Fibroblast of lung (primary cell): Measurements from ENCODE around the gene ADH6. TPM values are rescaled to one million over a fixed set of nuclear protein-coding genes. Genes with fewer than 3 reads are reported as not detected.

Source experiments
- DNase-seq, 2 donors: peaks; one replicate each; pipeline versions ENCODE4 v3.0.0 to v3.0.0-alpha.2; 2010; ENCODE audit warnings: low read depth in 2 of 2
- H2AFZ ChIP-seq: 2 replicates; pipeline ENCODE4 v1.5.1; 2012; ENCODE audit warnings: low read length, control low read depth, inconsistent platforms
- H3K27ac ChIP-seq: 2 replicates; pipeline ENCODE4 v1.5.1; 2011; ENCODE audit warnings: low read length, control low read depth; ENCODE audit not compliant: insufficient read depth
- H3K27me3 ChIP-seq: 2 replicates; pipeline ENCODE4 v1.5.1; 2011; ENCODE audit warnings: mild to moderate bottlenecking, low read length; ENCODE audit not compliant: control insufficient read depth, insufficient read depth
- H3K36me3 ChIP-seq: 2 replicates; pipeline ENCODE4 v1.5.1; 2011; ENCODE audit warnings: low read length; ENCODE audit not compliant: control insufficient read depth, insufficient read depth
- H3K4me1 ChIP-seq: 2 replicates; pipeline ENCODE4 v1.5.1; 2011; ENCODE audit warnings: low read length; ENCODE audit not compliant: control insufficient read depth, insufficient read depth; ENCODE audit errors: extremely low read depth
- H3K4me2 ChIP-seq: 2 replicates; pipeline ENCODE4 v1.5.1; 2011; ENCODE audit warnings: low read length, control low read depth; ENCODE audit not compliant: insufficient read depth; ENCODE audit errors: extremely low read depth
- H3K4me3 ChIP-seq, 4 experiments: fragments of 200-600 bp in 1 of 4; sonication (generic) in 1 of 4; replicated peaks in 1 of 4; 2 replicates each; pipeline ENCODE4 v1.5.1; 2011 to 2016; ENCODE audit warnings: low read length in 4 of 4, low read depth in 3 of 4, mild to moderate bottlenecking in 3 of 4, control low read depth in 2 of 4, inconsistent platforms in 1 of 4, mixed read lengths in 1 of 4; ENCODE audit not compliant: insufficient read depth in 1 of 4; ENCODE audit errors: control extremely low read depth in 1 of 4
- H3K79me2 ChIP-seq: 2 replicates; pipeline ENCODE4 v1.5.1; 2012; ENCODE audit warnings: mild to moderate bottlenecking, low read length, inconsistent platforms; ENCODE audit not compliant: control insufficient read depth, insufficient read depth
- H3K9ac ChIP-seq: 2 replicates; pipeline ENCODE4 v1.5.1; 2011; ENCODE audit warnings: mild to moderate bottlenecking, low read length, control low read depth; ENCODE audit not compliant: insufficient read depth
- H3K9me3 ChIP-seq: 2 replicates; pipeline ENCODE4 v1.5.1; 2012; ENCODE audit warnings: low read depth, low read length; ENCODE audit not compliant: control insufficient read depth, insufficient read depth
- H4K20me1 ChIP-seq: 2 replicates; pipeline ENCODE4 v1.5.1; 2011; ENCODE audit warnings: low read length; ENCODE audit not compliant: control insufficient read depth, insufficient read depth; ENCODE audit errors: extremely low read depth
- EZH2 ChIP-seq: IDR thresholded peaks from 2 replicates; pipeline ENCODE4 v1.5.1; 2012; ENCODE audit warnings: low read length, control low read depth, mild to moderate bottlenecking; ENCODE audit errors: missing control alignments
- polyA plus RNA-seq, 2 donors: library from polyadenylated mRNA; depleted of rRNA in 1 of 2; stranded (reverse) in 1 of 2; unstranded in 1 of 2; fragments of >200 nt; gene quantifications; 2 replicates each; pipeline ENCODE4 v1.2.1, GENCODE V29; 2011 to 2012; ENCODE audit warnings: missing spikeins in 1 of 2
- total RNA-seq: library from RNA; depleted of rRNA; stranded (reverse); fragments of >200 nt; gene quantifications from 2 replicates; pipeline ENCODE4 v1.2.1, GENCODE V29; 2014
- TF ChIP-seq, protein P1 (sequence below), 2 donors: IDR thresholded peaks in 1 of 2; conservative IDR thresholded peaks in 1 of 2; 1 replicate in 1 of 2; 2 replicates in 1 of 2; pipeline ENCODE4 v1.5.1; 2011 to 2012; ENCODE audit warnings: low read length in 2 of 2, control low read depth in 1 of 2, inconsistent platforms in 1 of 2, low read depth in 1 of 2, mild to moderate bottlenecking in 1 of 2

Gene ADH6
- total and polyA plus RNA-seq, 2 donors (not counting 1 experiment from before 2014, with no cell fraction given): 0.17 to 0.68 TPM

DNA sequence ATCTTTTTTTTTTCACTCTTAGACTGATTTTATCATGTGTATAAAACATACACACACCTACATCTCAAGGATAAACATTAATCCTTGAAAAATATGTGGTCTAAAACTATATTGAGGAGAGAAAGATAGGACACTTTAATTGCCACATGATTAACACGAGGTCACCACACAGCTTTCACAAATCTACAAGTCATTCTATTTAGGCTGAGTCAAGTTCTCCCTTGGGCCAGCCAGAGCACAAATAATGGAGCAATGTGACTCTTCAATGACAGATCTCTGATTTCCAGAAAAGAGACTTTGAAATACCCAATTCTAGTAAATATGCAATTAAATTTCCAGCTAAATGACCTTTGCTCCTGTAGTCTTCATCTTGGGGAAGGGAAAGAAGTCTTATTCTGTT, 62.1 kb downstream of the ADH6 start:
- Histone ChIP-seq H3K9me3 (no peaks in the 10 kb centered on the region), H3K9ac (no peak overlapping the region), H3K4me3 (no peak overlapping the region), H2AFZ (no peak overlapping the region), H3K4me2 (no peak overlapping the region), H3K36me3 (no peaks in the 10 kb centered on the region), H4K20me1 (no peaks in the 10 kb centered on the region), H3K27me3 (no peaks in the 10 kb centered on the region), H3K27ac (no peak overlapping the region), H3K79me2 (no peaks in the 10 kb centered on the region), H3K4me1 (no peaks in the 10 kb centered on the region)
- TF ChIP-seq, protein P1, sequence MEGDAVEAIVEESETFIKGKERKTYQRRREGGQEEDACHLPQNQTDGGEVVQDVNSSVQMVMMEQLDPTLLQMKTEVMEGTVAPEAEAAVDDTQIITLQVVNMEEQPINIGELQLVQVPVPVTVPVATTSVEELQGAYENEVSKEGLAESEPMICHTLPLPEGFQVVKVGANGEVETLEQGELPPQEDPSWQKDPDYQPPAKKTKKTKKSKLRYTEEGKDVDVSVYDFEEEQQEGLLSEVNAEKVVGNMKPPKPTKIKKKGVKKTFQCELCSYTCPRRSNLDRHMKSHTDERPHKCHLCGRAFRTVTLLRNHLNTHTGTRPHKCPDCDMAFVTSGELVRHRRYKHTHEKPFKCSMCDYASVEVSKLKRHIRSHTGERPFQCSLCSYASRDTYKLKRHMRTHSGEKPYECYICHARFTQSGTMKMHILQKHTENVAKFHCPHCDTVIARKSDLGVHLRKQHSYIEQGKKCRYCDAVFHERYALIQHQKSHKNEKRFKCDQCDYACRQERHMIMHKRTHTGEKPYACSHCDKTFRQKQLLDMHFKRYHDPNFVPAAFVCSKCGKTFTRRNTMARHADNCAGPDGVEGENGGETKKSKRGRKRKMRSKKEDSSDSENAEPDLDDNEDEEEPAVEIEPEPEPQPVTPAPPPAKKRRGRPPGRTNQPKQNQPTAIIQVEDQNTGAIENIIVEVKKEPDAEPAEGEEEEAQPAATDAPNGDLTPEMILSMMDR (conservative IDR thresholded peaks at IDR 0.05 in 1 of 2, IDR thresholded peaks at IDR 0.05 in 1 of 2; ENCODE audit: low read depth in 1 of 2, low read length in 2 of 2): no peak
- TF ChIP-seq EZH2: no peak
- DNase-seq: no peak

DNA sequence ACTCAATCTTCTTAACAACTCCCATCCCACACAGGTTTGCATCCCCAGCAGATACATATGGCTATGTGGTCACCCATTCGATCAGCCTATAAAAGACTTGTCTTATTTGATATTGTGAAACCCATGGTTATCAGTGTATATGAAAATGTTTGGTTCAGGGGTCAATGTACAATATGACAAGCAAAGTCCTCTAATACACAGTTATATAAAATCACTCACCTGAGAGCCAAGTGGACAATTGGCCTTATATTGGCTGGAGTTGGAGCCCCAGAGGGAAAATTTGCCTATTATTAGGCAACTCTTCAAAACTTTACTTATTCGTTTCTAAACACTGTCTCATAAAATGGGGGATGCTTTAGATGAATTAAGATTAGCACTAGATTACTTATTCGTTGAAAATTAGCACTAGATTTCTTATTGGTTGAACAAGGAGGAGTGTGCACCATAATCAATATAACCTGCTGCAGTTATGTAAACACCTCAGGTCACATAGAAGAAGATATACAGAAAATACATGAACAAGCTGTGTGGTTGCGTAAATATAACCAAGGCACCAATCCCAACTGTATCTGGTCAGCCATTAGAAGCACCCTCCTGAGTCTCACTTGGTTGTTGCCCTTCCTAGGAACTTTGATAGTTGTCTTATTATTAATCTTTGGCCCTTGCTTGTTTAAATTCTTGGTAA, 64.2 kb downstream of the ADH6 start:
- Histone ChIP-seq H4K20me1 (no peaks in the 10 kb centered on the region), H3K4me2 (no peak overlapping the region), H3K36me3 (no peaks in the 10 kb centered on the region), H3K79me2 (no peaks in the 10 kb centered on the region), H3K4me1 (no peaks in the 10 kb centered on the region), H3K9ac (no peak overlapping the region), H3K4me3 (no peak overlapping the region), H2AFZ (no peak overlapping the region), H3K27me3 (no peaks in the 10 kb centered on the region), H3K9me3 (no peaks in the 10 kb centered on the region), H3K27ac (no peak overlapping the region)
- DNase-seq: no peak
- no peak for TF ChIP-seq EZH2
- TF ChIP-seq, protein P1 (conservative IDR thresholded peaks at IDR 0.05 in 1 of 2, IDR thresholded peaks at IDR 0.05 in 1 of 2; ENCODE audit: low read depth in 1 of 2, low read length in 2 of 2): no peak

Other genes with a start within 250 kb of the ADH6 start
- 24.7 and 38.5 TPM in 2 replicates for gene METAP1, start 223.5 kb downstream of the ADH6 start, total RNA-seq
- 76.4 and 91.6 TPM in 2 replicates for gene METAP1, start 223.5 kb downstream of the ADH6 start, polyA plus RNA-seq
- gene ADH5, start 130.5 kb downstream of the ADH6 start, total RNA-seq: 270 and 307 TPM in 2 replicates
- gene ADH5, start 130.5 kb downstream of the ADH6 start, polyA plus RNA-seq: 430 and 504 TPM in 2 replicates
- not detected in 2 replicates for gene ADH4, start 74.9 kb downstream of the ADH6 start, total RNA-seq
- gene ADH4, start 74.9 kb downstream of the ADH6 start, polyA plus RNA-seq: 0.03 TPM in 1 of 2 replicates, not detected in the other
- gene ADH1A, start 71.7 kb upstream of the ADH6 start, total RNA-seq: 0.17 TPM in 1 of 2 replicates, not detected in the other
- 0.06 TPM in 1 of 2 replicates, not detected in the other for gene ADH1A, start 71.7 kb upstream of the ADH6 start, polyA plus RNA-seq
- gene ADH1B, start 102.2 kb upstream of the ADH6 start, total RNA-seq: 364 and 844 TPM in 2 replicates
- 106 and 188 TPM in 2 replicates for gene ADH1B, start 102.2 kb upstream of the ADH6 start, polyA plus RNA-seq
- gene ADH1C, start 133.5 kb upstream of the ADH6 start, total RNA-seq: 0.77 and 0.83 TPM in 2 replicates
- gene ADH1C, start 133.5 kb upstream of the ADH6 start, polyA plus RNA-seq: 0.35 and 1.2 TPM in 2 replicates
- 0.17 TPM in 1 of 2 replicates, not detected in the other for gene ADH7, start 216.1 kb upstream of the ADH6 start, total RNA-seq
- not detected in 2 replicates for gene ADH7, start 216.1 kb upstream of the ADH6 start, polyA plus RNA-seq